SK-N-SH (cell line): ENCODE data around the gene TACR3. TPM values are rescaled to one million over a fixed set of nuclear protein-coding genes. Genes with fewer than 3 reads are reported as not detected.

Experiments used
- CTCF ChIA-PET: fragments of 300-600, 350-600 bp; formaldehyde crosslinking; extraction: SDS; loops from one replicate; lab custom pipeline; 2021; lab: Yijun Ruan, JAX
- POLR2A ChIA-PET: fragments of 350-600 bp; sonication (Branson Sonifier 250); formaldehyde crosslinking; extraction: SDS; loops from one replicate; lab custom pipeline; 2020; ENCODE audit warnings: antibody characterized with exemption, inconsistent platforms; lab: Yijun Ruan, JAX
- DNase-seq: peaks from one replicate; pipeline ENCODE4 v3.0.0; 2012
- H2AFZ ChIP-seq: fragments of 200-600 bp; sonication (generic); 2 replicates; pipeline ENCODE4 v1.8.1; 2016; ENCODE audit warnings: antibody characterized with exemption, mild to moderate bottlenecking, low read depth
- H3F3A ChIP-seq: fragments of 200-600 bp; sonication (generic); replicated peaks from 2 replicates; pipeline ENCODE3; 2016; ENCODE audit warnings: antibody characterized with exemption, mild to moderate bottlenecking; ENCODE audit not compliant: insufficient read depth
- H3K27ac ChIP-seq, 2 experiments: fragments of 200-500 bp in 1 of 2; fragments of 200-600 bp in 1 of 2; sonication (Bioruptor generic) in 1 of 2; sonication (generic), shearing (Covaris generic) in 1 of 2; 2 replicates each; pipeline versions ENCODE4 v1.5.1 to v1.6.1; 2014 to 2016; ENCODE audit warnings: low read depth in 2 of 2, inconsistent platforms in 1 of 2, low read length in 1 of 2, mild to moderate bottlenecking in 1 of 2, mixed read lengths in 1 of 2
- H3K27me3 ChIP-seq: fragments of 200-600 bp; sonication (generic), shearing (Covaris generic); 2 replicates; pipeline ENCODE4 v1.6.1; 2016; ENCODE audit warnings: mixed run types; ENCODE audit not compliant: insufficient read depth
- H3K36me3 ChIP-seq, 2 experiments: fragments of 200-500 bp in 1 of 2; fragments of 200-600 bp in 1 of 2; sonication (Bioruptor generic) in 1 of 2; sonication (generic) in 1 of 2; replicated peaks in 1 of 2; 2 replicates each; pipeline versions ENCODE3 to v1.5.1; 2014 to 2016; ENCODE audit warnings: low read length in 1 of 2, mild to moderate bottlenecking in 1 of 2; ENCODE audit not compliant: insufficient read depth in 2 of 2, control insufficient read depth in 1 of 2
- H3K4me1 ChIP-seq, 2 experiments: fragments of 200-500 bp in 1 of 2; fragments of 200-600 bp in 1 of 2; sonication (Bioruptor generic) in 1 of 2; sonication (generic), shearing (Covaris generic) in 1 of 2; 2 replicates each; pipeline versions ENCODE4 v1.5.1 to v1.6.1; 2014 to 2016; ENCODE audit warnings: low read depth in 1 of 2, low read length in 1 of 2, mixed run types in 1 of 2; ENCODE audit not compliant: insufficient read depth in 2 of 2, control insufficient read depth in 1 of 2
- H3K4me2 ChIP-seq: fragments of 200-600 bp; sonication (generic), shearing (Covaris generic); 2 replicates; pipeline ENCODE4 v1.6.1; 2017; ENCODE audit warnings: mixed run types
- H3K4me3 ChIP-seq, 2 experiments: fragments of 200-500 bp in 1 of 2; fragments of 200-600 bp in 1 of 2; sonication (Bioruptor generic) in 1 of 2; sonication (generic), shearing (Covaris generic) in 1 of 2; 2 replicates each; pipeline versions ENCODE4 v1.5.1 to v1.8.1; 2014 to 2016; ENCODE audit warnings: low read depth in 2 of 2, inconsistent platforms in 1 of 2, low read length in 1 of 2, mild to moderate bottlenecking in 1 of 2, mixed read lengths in 1 of 2, moderate library complexity in 1 of 2
- H3K79me2 ChIP-seq: fragments of 200-600 bp; sonication (generic); 2 replicates; pipeline ENCODE4 v1.8.1; 2017; ENCODE audit warnings: mild to moderate bottlenecking; ENCODE audit not compliant: insufficient read depth
- H3K9ac ChIP-seq: fragments of 200-600 bp; sonication (generic); 2 replicates; pipeline ENCODE4 v1.6.1; 2017; ENCODE audit warnings: mixed run types
- H3K9me2 ChIP-seq: fragments of 200-600 bp; sonication (generic); 2 replicates; pipeline ENCODE4 v1.6.1; 2017; ENCODE audit warnings: mixed run types
- H3K9me3 ChIP-seq: fragments of 200-600 bp; sonication (generic); 2 replicates; pipeline ENCODE4 v1.6.1; 2017; ENCODE audit warnings: mixed run types, mild to moderate bottlenecking, moderate library complexity
- H4K20me1 ChIP-seq: fragments of 200-600 bp; sonication (generic); 2 replicates; pipeline ENCODE4 v1.6.1; 2017; ENCODE audit warnings: mild to moderate bottlenecking, mixed run types; ENCODE audit not compliant: insufficient read depth
- CHD2 ChIP-seq: fragments of 150-350 bp; IDR thresholded peaks from 2 replicates; pipeline ENCODE4 v1.6.1; 2018; ENCODE audit warnings: low read length; ENCODE audit not compliant: partially characterized antibody
- GABPA ChIP-seq: IDR thresholded peaks from 2 replicates; pipeline ENCODE4 v1.4.0; 2012; ENCODE audit warnings: low read depth, mild to moderate bottlenecking
- IRF3 ChIP-seq: fragments of 150-350 bp; IDR thresholded peaks from 2 replicates; pipeline ENCODE4 v1.6.1; 2016; ENCODE audit warnings: mild to moderate bottlenecking, low read depth, low read length
- NFIC ChIP-seq: IDR thresholded peaks from 2 replicates; pipeline ENCODE4 v1.4.0; 2012; ENCODE audit warnings: borderline replicate concordance
- POLR2AphosphoS5 ChIP-seq: IDR thresholded peaks from 2 replicates; pipeline ENCODE4 v1.6.1; 2012; ENCODE audit warnings: low read depth, low read length
- RAD21 ChIP-seq: IDR thresholded peaks from 2 replicates; pipeline ENCODE4 v1.6.1; 2012; ENCODE audit warnings: mild to moderate bottlenecking, low read length
- RCOR1 ChIP-seq: fragments of 150-350 bp; IDR thresholded peaks from 2 replicates; pipeline ENCODE4 v1.6.1; 2017; ENCODE audit warnings: antibody characterized with exemption, low read length
- REST ChIP-seq: IDR thresholded peaks from 2 replicates; pipeline ENCODE4 v1.6.1; 2012; ENCODE audit warnings: mild to moderate bottlenecking, low read depth, low read length, moderate library complexity
- SIN3A ChIP-seq: IDR thresholded peaks from 2 replicates; pipeline ENCODE4 v1.6.1; 2012; ENCODE audit warnings: low read depth, mild to moderate bottlenecking, low read length, moderate library complexity, borderline replicate concordance
- ZBTB33 ChIP-seq: IDR thresholded peaks from 2 replicates; pipeline ENCODE4 v1.4.0; 2012; ENCODE audit warnings: low read depth, borderline replicate concordance
- WGBS: methylation state at CpG from one replicate; pipeline ENCODE4 v1.1.6; 2017; ENCODE audit warnings: low lambda C conversion rate; 5-methylcytosine and 5-hydroxymethylcytosine counted together
- polyA plus RNA-seq, 3 experiments: library from polyadenylated mRNA; depleted of rRNA; stranded (reverse); fragments of >200 nt; gene quantifications; 2 replicates each; pipeline ENCODE4 v1.2.3, GENCODE V29; 2012

TACR3 gene
- polyA plus RNA-seq, 1 of the 3 experiments (the other 2 are of a cell fraction) = not detected

GRCh38 chr4:103756741-103757140 lies 37.0 kb upstream of the TACR3 start:
- H3K4me2 ChIP-seq = no peak overlapping the region
- POLR2A ChIA-PET = no interaction called here
- no peak for DNase-seq
- no peaks in the 10 kb centered on the region for H4K20me1 ChIP-seq
- no peak for TF ChIP-seq IRF3
- TF ChIP-seq POLR2AphosphoS5 = no peak
- TF ChIP-seq REST = no peak
- no peak for TF ChIP-seq CHD2
- TF ChIP-seq GABPA = no peak
- H3K4me1 ChIP-seq = no peaks in the 10 kb centered on the region
- no peaks in the 10 kb centered on the region for H3K36me3 ChIP-seq
- no peak overlapping the region for H2AFZ ChIP-seq
- H3K27ac ChIP-seq = no peak overlapping the region
- H3K79me2 ChIP-seq = no peaks in the 10 kb centered on the region
- no peaks in the 10 kb centered on the region for H3K27me3 ChIP-seq
- CTCF ChIA-PET = no interaction called here
- H3F3A ChIP-seq = no peaks in the 10 kb centered on the region
- H3K9ac ChIP-seq = no peak overlapping the region
- H3K9me3 ChIP-seq = no peaks in the 10 kb centered on the region
- no peak overlapping the region for H3K4me3 ChIP-seq
- no peaks in the 10 kb centered on the region for H3K9me2 ChIP-seq

GRCh38 chr4:103754844-103755243 lies 35.1 kb upstream of the TACR3 start:
- H3K27me3 ChIP-seq = no peaks in the 10 kb centered on the region
- DNase-seq = no peak
- no peaks in the 10 kb centered on the region for H3K79me2 ChIP-seq
- 17% methylated on average over 1 of the region's 3 CpGs for WGBS
- H3F3A ChIP-seq = no peaks in the 10 kb centered on the region
- H3K9ac ChIP-seq = no peak overlapping the region
- TF ChIP-seq ZBTB33 = no peak
- no peak for TF ChIP-seq NFIC
- TF ChIP-seq RCOR1 = no peak
- no peak for TF ChIP-seq REST
- no peak for TF ChIP-seq RAD21
- TF ChIP-seq SIN3A = no peak
- no peaks in the 10 kb centered on the region for H3K4me1 ChIP-seq
- H3K27ac ChIP-seq = no peak overlapping the region
- POLR2A ChIA-PET = no interaction called here
- no peaks in the 10 kb centered on the region for H3K36me3 ChIP-seq
- H3K4me3 ChIP-seq = no peak overlapping the region
- CTCF ChIA-PET = no interaction called here
- H3K9me3 ChIP-seq = no peaks in the 10 kb centered on the region
- H3K9me2 ChIP-seq = no peaks in the 10 kb centered on the region
- no peak overlapping the region for H2AFZ ChIP-seq
- no peak overlapping the region for H3K4me2 ChIP-seq
- no peaks in the 10 kb centered on the region for H4K20me1 ChIP-seq
